CD4-positive, alpha-beta T cell treated with Interleukin-21 for 1 hour (primary cell): Measurements from ENCODE around the gene ZNF177.

Experiments used
- DNase-seq: peaks from one replicate; pipeline ENCODE4 v3.0.0-alpha.2; 2020

Gene ZNF177

DNA sequence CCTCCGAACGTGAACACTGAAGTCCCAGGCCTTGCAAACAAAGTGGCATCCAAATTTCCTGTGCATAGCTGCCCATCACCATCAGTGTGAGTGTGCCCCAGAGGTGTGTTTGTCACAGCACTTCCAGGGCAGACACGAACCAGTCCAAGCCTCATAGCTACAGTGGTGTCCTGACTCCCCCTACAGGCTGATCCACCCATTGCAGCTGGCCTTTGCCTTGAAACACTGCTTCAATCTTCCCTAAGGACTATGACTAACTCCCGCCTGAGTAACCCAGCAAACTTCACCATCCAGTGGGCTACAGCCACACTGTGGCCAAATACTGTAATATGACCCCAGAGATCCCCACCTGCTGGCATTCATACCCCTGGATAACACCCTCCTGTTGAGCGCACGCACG lies 68.7 kb downstream of the ZNF177 start:
- DNase-seq = peak; percentile 33
